Suprapubic skin (tissue), 3 donors: ENCODE data around the gene EXD3.

ENCODE experiments used
- CTCF ChIP-seq, 2 donors: fragments of 200-600 bp in 1 of 2; fragments of 450-650 bp in 1 of 2; sonication (generic) in 1 of 2; IDR thresholded peaks; one replicate each; pipeline ENCODE4 v1.5.1; 2016 to 2019; ENCODE audit warnings: antibody characterized with exemption in 2 of 2, mild to moderate bottlenecking in 1 of 2, moderate library complexity in 1 of 2
- EP300 ChIP-seq: sonication (generic); formaldehyde crosslinking; IDR thresholded peaks from one replicate; pipeline ENCODE4 v1.6.1; 2017; ENCODE audit warnings: antibody characterized with exemption
- POLR2A ChIP-seq, 2 donors: fragments of 450-650 bp; IDR thresholded peaks; one replicate each; pipeline ENCODE4 v1.6.1; 2017; ENCODE audit warnings: antibody characterized with exemption in 2 of 2, mild to moderate bottlenecking in 2 of 2, moderate library complexity in 2 of 2

- TF ChIP-seq EP300 (no peak), CTCF (IDR thresholded peaks at IDR 0.05) (no peak), POLR2A (IDR thresholded peaks at IDR 0.05) (no peak)
These were observed 6.9 kb downstream of the EXD3 start for GRCh38 chr9:137416006-137416562.
